Lower leg skin (tissue), 3 donors: ENCODE measurements around the gene RASEF.

ENCODE experiments used
- CTCF ChIP-seq, 3 donors: fragments of 450-650 bp; IDR thresholded peaks; one replicate each; pipeline ENCODE4 v1.5.1; 2016; ENCODE audit warnings: antibody characterized with exemption in 3 of 3, mild to moderate bottlenecking in 3 of 3, moderate library complexity in 2 of 3
- POLR2A ChIP-seq, 2 donors: fragments of 450-650 bp; IDR thresholded peaks; one replicate each; pipeline ENCODE4 v1.6.1; 2016 to 2017; ENCODE audit warnings: antibody characterized with exemption in 2 of 2, mild to moderate bottlenecking in 1 of 2, moderate library complexity in 1 of 2

DNA sequence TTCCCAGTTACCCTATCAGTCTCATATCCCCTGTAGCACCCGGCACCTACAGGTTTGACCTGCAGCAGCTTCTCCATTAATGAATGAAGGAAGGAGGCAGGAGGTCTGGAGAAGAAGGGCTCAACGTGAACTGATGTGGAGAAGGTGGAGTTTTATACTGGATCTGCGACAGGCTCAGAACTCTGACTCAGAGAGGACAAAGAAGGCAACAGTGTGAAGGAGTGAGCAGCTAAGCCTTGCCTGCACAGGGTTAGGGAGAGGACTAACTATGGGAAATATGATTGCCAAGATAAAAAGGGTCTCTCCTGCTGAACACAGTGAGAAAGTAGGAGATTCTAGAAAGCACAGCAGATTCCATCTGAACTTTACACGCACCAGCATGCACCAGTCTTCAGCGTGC, 23.6 kb downstream of the RASEF start:
- TF ChIP-seq CTCF (IDR thresholded peaks at IDR 0.05) (no peak), POLR2A (IDR thresholded peaks at IDR 0.05) (no peak)
